ENCODE data around the gene BAG2.

DNA sequence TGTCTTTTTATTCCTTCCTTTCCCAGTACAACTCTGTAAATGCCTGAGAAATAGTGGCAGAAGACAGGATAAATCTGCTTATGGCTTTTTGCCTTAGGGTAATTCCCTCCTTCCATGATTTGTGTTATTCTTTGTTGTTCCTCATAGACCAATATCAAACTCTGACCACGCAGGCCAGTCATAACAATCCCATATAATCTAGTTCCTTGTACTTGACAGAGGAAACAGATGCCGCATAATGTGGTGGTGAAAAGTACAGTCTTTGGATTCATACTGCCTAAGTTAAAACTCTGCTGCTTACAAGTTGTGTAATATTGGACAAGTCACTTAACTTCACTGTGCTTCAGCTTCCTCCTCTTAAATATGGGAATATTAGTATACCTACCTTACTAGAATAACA lies 8.2 kb upstream of the BAG2 start:
- TF ChIP-seq CTCF (conservative IDR thresholded peaks at IDR 0.05), result no peak
- no peak for TF ChIP-seq ZFX (IDR thresholded peaks at IDR 0.05)
